H9 (cell line): ENCODE results near the gene MOSMO. TPM values are rescaled to one million over a fixed set of nuclear protein-coding genes. Genes with fewer than 3 reads are reported as not detected.

Experiments
- DNase-seq: peaks from one replicate; pipeline ENCODE4 v3.0.0-alpha.2; 2017
- H2AFZ ChIP-seq: one replicate; pipeline ENCODE4 v1.6.1; 2013; ENCODE audit warnings: mild to moderate bottlenecking, low read length, control low read depth, moderate library complexity
- H2AK5ac ChIP-seq: 2 replicates; pipeline ENCODE4 v1.6.1; 2013; ENCODE audit warnings: low read length, control low read depth, mixed read lengths; ENCODE audit not compliant: insufficient read length
- H2BK120ac ChIP-seq: one replicate; pipeline ENCODE4 v1.6.1; 2013; ENCODE audit warnings: low read depth, mild to moderate bottlenecking, low read length, control low read depth, inconsistent platforms; ENCODE audit not compliant: poor library complexity, severe bottlenecking
- H2BK12ac ChIP-seq: 2 replicates; pipeline ENCODE4 v1.6.1; 2013; ENCODE audit warnings: low read length, control low read depth, mixed read lengths, low read depth; ENCODE audit not compliant: insufficient read length
- H2BK15ac ChIP-seq: 2 replicates; pipeline ENCODE4 v1.6.1; 2013; ENCODE audit warnings: low read depth, low read length, control low read depth
- H2BK20ac ChIP-seq: one replicate; pipeline ENCODE4 v1.6.1; 2013; ENCODE audit warnings: low read depth, mild to moderate bottlenecking, low read length, control low read depth, inconsistent platforms; ENCODE audit not compliant: poor library complexity, severe bottlenecking
- H2BK5ac ChIP-seq: 2 replicates; pipeline ENCODE4 v1.6.1; 2013; ENCODE audit warnings: low read length, control low read depth, mixed read lengths; ENCODE audit not compliant: insufficient read length
- H3K14ac ChIP-seq: 2 replicates; pipeline ENCODE4 v1.6.1; 2013; ENCODE audit warnings: low read length, control low read depth; ENCODE audit not compliant: insufficient read depth
- H3K18ac ChIP-seq: 2 replicates; pipeline ENCODE4 v1.6.1; 2013; ENCODE audit warnings: low read depth, mild to moderate bottlenecking, mixed read lengths, low read length, control low read depth; ENCODE audit not compliant: insufficient read length
- H3K23ac ChIP-seq: 2 replicates; pipeline ENCODE4 v1.6.1; 2013; ENCODE audit warnings: low read length, control low read depth, mixed read lengths, low read depth; ENCODE audit not compliant: insufficient read length
- H3K23me2 ChIP-seq: 2 replicates; pipeline ENCODE4 v1.6.1; 2013; ENCODE audit warnings: low read depth, mild to moderate bottlenecking, mixed read lengths, low read length, control low read depth; ENCODE audit not compliant: insufficient read length, poor library complexity, severe bottlenecking
- H3K27ac ChIP-seq: 2 replicates; pipeline ENCODE4 v1.5.1; 2013; ENCODE audit warnings: low read length, control low read depth, mixed read lengths, low read depth; ENCODE audit not compliant: insufficient read length
- H3K27me3 ChIP-seq: 2 replicates; pipeline ENCODE4 v1.6.1; 2013; ENCODE audit warnings: low read length, control low read depth, inconsistent platforms; ENCODE audit not compliant: insufficient read depth
- H3K4ac ChIP-seq: 2 replicates; pipeline ENCODE4 v1.6.1; 2013; ENCODE audit warnings: low read depth, mild to moderate bottlenecking, control low read depth, inconsistent platforms, low read length, moderate library complexity
- H3K4me1 ChIP-seq: 2 replicates; pipeline ENCODE4 v1.6.1; 2013; ENCODE audit warnings: low read length, control low read depth, inconsistent platforms; ENCODE audit not compliant: insufficient read depth
- H3K4me2 ChIP-seq: 2 replicates; pipeline ENCODE4 v1.6.1; 2013; ENCODE audit warnings: low read length, control low read depth, mixed read lengths; ENCODE audit not compliant: insufficient read length, insufficient read depth
- H3K56ac ChIP-seq: 2 replicates; pipeline ENCODE4 v1.6.1; 2013; ENCODE audit warnings: low read depth, mild to moderate bottlenecking, mixed read lengths, low read length, control low read depth; ENCODE audit not compliant: insufficient read length
- H3K79me1 ChIP-seq: 2 replicates; pipeline ENCODE4 v1.6.1; 2013; ENCODE audit warnings: low read depth, mild to moderate bottlenecking, moderate library complexity, low read length, control low read depth, inconsistent platforms; ENCODE audit not compliant: insufficient read depth, poor library complexity, severe bottlenecking
- H3K79me2 ChIP-seq: 2 replicates; pipeline ENCODE4 v1.6.1; 2013; ENCODE audit warnings: low read length, control low read depth, inconsistent platforms; ENCODE audit not compliant: insufficient read depth
- H3K9ac ChIP-seq: 2 replicates; pipeline ENCODE4 v1.6.1; 2013; ENCODE audit warnings: low read length, control low read depth, mixed read lengths; ENCODE audit not compliant: insufficient read length; ENCODE audit errors: extremely low read depth
- H3K9me3 ChIP-seq: one replicate; pipeline ENCODE4 v1.6.1; 2013; ENCODE audit warnings: low read depth, low read length, inconsistent platforms; ENCODE audit not compliant: control insufficient read depth
- H3T11ph ChIP-seq: one replicate; pipeline ENCODE4 v1.6.1; 2013; ENCODE audit warnings: mild to moderate bottlenecking, low read length, control low read depth, inconsistent platforms
- H4K20me1 ChIP-seq: one replicate; pipeline ENCODE4 v1.6.1; 2013; ENCODE audit not compliant: control insufficient read depth, insufficient read length, insufficient read depth
- H4K5ac ChIP-seq: 2 replicates; pipeline ENCODE4 v1.6.1; 2013; ENCODE audit warnings: low read depth, mild to moderate bottlenecking, mixed read lengths, low read length, control low read depth; ENCODE audit not compliant: insufficient read length
- H4K8ac ChIP-seq: replicated peaks from 2 replicates; pipeline ENCODE4 v1.6.1; 2013; ENCODE audit warnings: low read length, control low read depth, mixed read lengths, low read depth; ENCODE audit not compliant: insufficient read length
- H4K91ac ChIP-seq: 2 replicates; pipeline ENCODE4 v1.6.1; 2013; ENCODE audit warnings: low read depth, mild to moderate bottlenecking, moderate library complexity, mixed read lengths, low read length, control low read depth; ENCODE audit not compliant: insufficient read length
- H3K27ac Mint-ChIP-seq, 3 experiments: 2 replicates in 2 of 3; 3 replicates in 1 of 3; pipeline ENCODE4 v1.8.0; 2020 to 2021; ENCODE audit warnings: mixed read lengths in 3 of 3, mild to moderate bottlenecking in 1 of 3, moderate library complexity in 1 of 3
- H3K27me3 Mint-ChIP-seq: 2 replicates; pipeline ENCODE4 v1.8.0; 2021; ENCODE audit warnings: low read depth, mild to moderate bottlenecking, moderate library complexity, mixed read lengths
- H3K36me3 Mint-ChIP-seq, 3 experiments: 2 replicates in 2 of 3; 3 replicates in 1 of 3; pipeline ENCODE4 v1.8.0; 2020 to 2021; ENCODE audit warnings: low read depth in 3 of 3, mixed read lengths in 3 of 3; ENCODE audit not compliant: insufficient read depth in 1 of 3
- H3K4me1 Mint-ChIP-seq, 2 experiments: 2 replicates each; pipeline ENCODE4 v1.8.0; 2020; ENCODE audit warnings: mixed read lengths in 2 of 2
- H3K4me3 Mint-ChIP-seq, 2 experiments: 2 replicates in 1 of 2; 3 replicates in 1 of 2; pipeline ENCODE4 v1.8.0; 2020 to 2021; ENCODE audit warnings: mild to moderate bottlenecking in 2 of 2, mixed read lengths in 2 of 2, moderate library complexity in 1 of 2
- H3K9me3 Mint-ChIP-seq, 2 experiments: 2 replicates in 1 of 2; 3 replicates in 1 of 2; pipeline ENCODE4 v1.8.0; 2020; ENCODE audit warnings: mild to moderate bottlenecking in 2 of 2, mixed read lengths in 2 of 2, moderate library complexity in 1 of 2
- WGBS: extraction: QIAGEN DNeasy Blood & Tissue Kit; methylation state at CpG from one replicate; pipeline ENCODE4 v1.1.7; 2013; ENCODE audit warnings: missing lambda C conversion rate, low lambda C conversion rate, mixed read lengths; ENCODE audit not compliant: insufficient read length; ENCODE audit errors: extremely low coverage; 5-methylcytosine and 5-hydroxymethylcytosine counted together
- total RNA-seq: library from RNA; stranded (reverse); gene quantifications from 2 replicates; pipeline ENCODE4 v1.2.1, GENCODE V29; 2021
- TF ChIP-seq, protein P1 (sequence below): fragments of 200-600 bp; sonication (generic); conservative IDR thresholded peaks from 3 replicates; pipeline ENCODE4 v1.8.0; 2021; ENCODE audit warnings: antibody characterized with exemption, mild to moderate bottlenecking

The MOSMO gene
- total RNA-seq, 1 experiment from 2014 or later, result 13.5 TPM

GRCh38 chr16:21959050-21959449 lies 48.9 kb upstream of the MOSMO start:
- no peak overlapping the region for H2BK5ac ChIP-seq
- no peak overlapping the region for H2BK120ac ChIP-seq
- H3K23me2 ChIP-seq, result peaks cover under 1% of the 10 kb centered on the region
- no peak overlapping the region for H2AK5ac ChIP-seq
- no peak overlapping the region for H3K27ac ChIP-seq
- no peak overlapping the region for H3K4me3 Mint-ChIP-seq
- H3K9ac ChIP-seq, result no peak overlapping the region
- peaks cover 3 to 6% of the 10 kb centered on the region in 2 experiments for H3K4me1 Mint-ChIP-seq
- no peak overlapping the region for H2BK20ac ChIP-seq
- H3K79me2 ChIP-seq, result peaks cover 6% of the 10 kb centered on the region; the same call in 1 of the 2 replicates
- H3K9me3 ChIP-seq, result no peaks in the 10 kb centered on the region
- TF ChIP-seq, protein P1, sequence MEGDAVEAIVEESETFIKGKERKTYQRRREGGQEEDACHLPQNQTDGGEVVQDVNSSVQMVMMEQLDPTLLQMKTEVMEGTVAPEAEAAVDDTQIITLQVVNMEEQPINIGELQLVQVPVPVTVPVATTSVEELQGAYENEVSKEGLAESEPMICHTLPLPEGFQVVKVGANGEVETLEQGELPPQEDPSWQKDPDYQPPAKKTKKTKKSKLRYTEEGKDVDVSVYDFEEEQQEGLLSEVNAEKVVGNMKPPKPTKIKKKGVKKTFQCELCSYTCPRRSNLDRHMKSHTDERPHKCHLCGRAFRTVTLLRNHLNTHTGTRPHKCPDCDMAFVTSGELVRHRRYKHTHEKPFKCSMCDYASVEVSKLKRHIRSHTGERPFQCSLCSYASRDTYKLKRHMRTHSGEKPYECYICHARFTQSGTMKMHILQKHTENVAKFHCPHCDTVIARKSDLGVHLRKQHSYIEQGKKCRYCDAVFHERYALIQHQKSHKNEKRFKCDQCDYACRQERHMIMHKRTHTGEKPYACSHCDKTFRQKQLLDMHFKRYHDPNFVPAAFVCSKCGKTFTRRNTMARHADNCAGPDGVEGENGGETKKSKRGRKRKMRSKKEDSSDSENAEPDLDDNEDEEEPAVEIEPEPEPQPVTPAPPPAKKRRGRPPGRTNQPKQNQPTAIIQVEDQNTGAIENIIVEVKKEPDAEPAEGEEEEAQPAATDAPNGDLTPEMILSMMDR, result no peak
- H3T11ph ChIP-seq, result no peak overlapping the region
- no peak overlapping the region for H2AFZ ChIP-seq
- H3K4me1 ChIP-seq, result no peaks in the 10 kb centered on the region
- WGBS, result no CpG with 5 or more reads among the region's 3 CpGs
- H3K27me3 ChIP-seq, result no peaks in the 10 kb centered on the region
- H3K27me3 Mint-ChIP-seq, result no peaks in the 10 kb centered on the region
- no peak overlapping the region for H4K91ac ChIP-seq
- H3K56ac ChIP-seq, result no peak overlapping the region
- no peak overlapping the region for H4K5ac ChIP-seq
- peaks cover 33 to 75% (median 71%) of the 10 kb centered on the region in 3 experiments; a peak in 6 of 7 replicates for H3K36me3 Mint-ChIP-seq
- no peak for DNase-seq
- no peak overlapping the region for H3K14ac ChIP-seq
- H3K23ac ChIP-seq, result no peak overlapping the region
- no peak overlapping the region for H4K8ac ChIP-seq
- H3K79me1 ChIP-seq, result no peaks in the 10 kb centered on the region
- H3K4me2 ChIP-seq, result no peak overlapping the region
- no peak overlapping the region for H3K4ac ChIP-seq
- no peak overlapping the region for H2BK15ac ChIP-seq
- no peaks in the 10 kb centered on the region for H3K9me3 Mint-ChIP-seq
- no peak overlapping the region for H3K18ac ChIP-seq
- no peak overlapping the region for H3K27ac Mint-ChIP-seq
- H2BK12ac ChIP-seq, result no peak overlapping the region
- no peaks in the 10 kb centered on the region for H4K20me1 ChIP-seq
